HT1080 (cell line): ENCODE results near the gene UNC79. TPM values are rescaled to one million over a fixed set of nuclear protein-coding genes. Genes with fewer than 3 reads are reported as not detected.

ENCODE experiments used
- DNase-seq: peaks from one replicate; pipeline ENCODE4 v3.0.0-alpha.2; 2015; ENCODE audit warnings: low read depth
- total RNA-seq: library from RNA; depleted of rRNA; stranded (reverse); fragments of >200 nt; shearing (Covaris generic); gene quantifications from 2 replicates; pipeline ENCODE4 v1.2.3, GENCODE V29; 2014

The UNC79 gene
- total RNA-seq, 1 experiment from 2014 or later, result not detected

DNA sequence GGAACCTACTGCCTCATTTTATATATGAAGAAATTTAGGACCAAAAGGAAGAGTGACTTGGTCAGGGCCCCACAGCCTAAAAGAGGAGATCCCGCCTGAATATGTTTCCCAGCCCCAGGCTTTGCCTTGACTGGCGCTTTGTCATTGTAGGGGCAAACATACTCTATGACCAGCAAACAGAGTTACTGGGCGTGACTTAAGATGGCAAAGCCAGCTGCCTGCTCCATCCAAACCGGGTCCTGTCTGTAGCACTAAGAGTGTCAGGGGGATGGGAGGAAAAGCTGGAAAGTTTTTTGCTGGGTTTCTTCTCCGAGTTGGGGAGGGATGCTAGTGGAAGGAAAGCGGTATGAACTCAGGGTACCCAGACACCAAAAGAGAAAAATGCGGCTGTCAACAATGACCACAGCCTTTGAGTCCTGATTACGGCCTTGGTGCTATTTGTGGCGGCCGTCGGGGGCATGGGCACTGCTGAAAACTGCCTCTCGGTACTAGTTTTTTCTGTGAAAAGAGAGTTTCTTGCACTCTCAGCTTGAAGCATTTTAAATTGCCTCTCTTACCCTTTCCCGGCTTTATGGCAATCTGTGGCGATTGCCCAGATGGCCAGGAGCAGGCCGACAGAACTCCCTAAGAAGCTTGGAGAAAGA is 274.9 kb downstream of the UNC79 start:
- no peak for DNase-seq

DNA sequence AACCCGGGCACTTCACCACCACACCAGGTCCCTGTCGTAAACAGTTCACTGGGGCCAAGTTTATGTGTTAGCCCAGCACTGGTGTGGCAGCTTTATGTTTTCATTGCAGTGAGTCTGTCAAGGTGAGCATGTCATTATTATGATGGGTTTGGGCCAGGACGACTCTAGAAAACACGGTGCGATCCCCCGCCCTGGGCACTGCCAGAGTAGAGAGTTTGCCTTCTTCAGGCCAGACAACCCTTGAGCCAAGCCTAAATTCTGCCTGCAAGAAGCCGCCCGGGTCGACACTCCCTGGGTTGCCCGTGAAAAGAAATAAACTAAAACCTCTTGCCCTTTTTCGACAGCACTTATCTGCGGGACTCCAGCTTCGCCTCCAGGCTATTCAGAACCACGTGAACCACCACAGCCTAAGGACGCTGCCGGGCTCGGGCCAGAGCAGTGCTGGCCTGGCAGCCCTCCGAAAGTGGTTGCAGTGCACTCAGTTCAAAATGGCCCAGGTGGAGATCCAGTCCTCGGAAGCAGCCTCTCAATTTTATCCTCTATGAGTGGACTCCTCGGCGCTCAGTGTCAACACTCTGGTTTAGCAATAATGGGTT is 275.7 kb downstream of the UNC79 start:
- DNase-seq, result no peak

DNA sequence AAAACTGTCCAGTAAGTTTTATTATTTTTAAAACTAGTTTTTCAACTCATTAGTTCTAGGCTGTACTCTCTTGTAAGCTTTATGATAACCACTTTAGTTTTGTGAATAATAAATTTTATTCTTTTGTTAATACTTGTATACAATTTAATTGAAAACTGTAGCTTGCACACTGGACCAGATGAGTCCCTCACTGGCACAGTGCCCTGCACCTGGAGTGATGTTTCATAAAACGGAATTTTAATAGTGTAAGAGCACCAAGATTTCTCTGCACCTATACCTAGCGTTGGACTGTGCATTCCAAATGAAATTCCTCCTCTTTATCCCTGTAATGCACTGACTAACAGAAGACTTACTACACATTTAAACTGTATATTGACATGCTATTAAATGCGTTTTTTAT is 276.7 kb downstream of the UNC79 start:
- no peak for DNase-seq

DNA sequence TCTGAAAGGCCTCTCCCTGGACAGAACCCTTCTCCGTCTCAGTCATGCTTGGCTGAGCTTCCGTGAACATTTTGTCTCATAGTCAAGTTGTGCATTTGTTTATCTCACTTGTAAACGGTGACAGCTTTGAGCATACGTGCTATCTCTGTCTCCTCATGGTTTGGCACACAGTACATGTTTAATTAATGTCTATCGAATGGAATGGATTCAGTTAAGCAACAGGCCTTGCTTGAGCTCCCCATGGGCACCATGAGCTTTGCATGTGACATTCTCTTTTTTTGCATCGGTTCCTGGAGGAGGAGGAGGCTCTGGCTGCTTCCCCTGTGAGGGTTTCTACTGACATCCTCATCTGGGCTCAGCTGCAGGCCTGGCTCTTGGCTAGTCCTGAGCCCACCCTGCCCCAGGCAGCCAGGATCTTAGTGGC is 277.6 kb downstream of the UNC79 start:
- DNase-seq, result no peak

DNA sequence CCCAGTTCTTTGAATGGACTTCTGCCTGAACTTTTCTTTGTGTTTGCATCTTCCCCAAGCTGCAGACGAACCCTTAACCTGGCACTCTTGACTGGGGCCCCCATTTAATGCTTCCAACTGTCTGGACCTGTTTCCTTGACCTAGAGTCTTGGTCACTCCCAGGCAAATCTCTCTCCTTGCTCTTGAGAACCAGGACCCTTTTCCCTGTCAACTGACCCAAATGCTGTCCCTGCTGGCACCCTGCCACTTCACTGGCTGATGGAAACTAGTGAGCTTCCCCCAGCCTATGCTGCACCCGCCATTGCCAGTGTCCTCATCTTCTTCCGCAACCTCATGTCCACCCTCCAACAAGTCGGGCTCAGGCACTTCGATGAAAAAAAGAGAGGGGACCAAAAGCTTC is 278.1 kb downstream of the UNC79 start:
- DNase-seq, result no peak

DNA sequence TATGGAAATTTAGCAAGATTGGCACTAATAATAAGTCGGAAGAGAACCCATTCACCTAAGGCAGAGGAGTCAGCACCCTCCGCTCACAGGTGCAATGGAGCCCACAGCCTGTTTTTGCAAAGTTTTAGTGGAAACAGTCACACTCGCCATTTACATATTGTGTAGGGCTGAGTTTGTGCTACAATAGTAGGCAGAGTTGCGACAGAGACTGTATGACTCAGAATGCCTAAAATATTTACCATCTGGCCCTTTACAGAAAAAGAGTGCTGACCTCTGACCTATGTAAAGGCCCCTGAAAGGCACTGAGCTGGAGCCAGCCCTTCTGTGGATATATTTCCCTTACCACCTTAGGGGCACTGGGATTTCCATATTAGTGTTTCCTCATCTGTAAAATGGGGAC is 278.5 kb downstream of the UNC79 start:
- DNase-seq, result no peak

DNA sequence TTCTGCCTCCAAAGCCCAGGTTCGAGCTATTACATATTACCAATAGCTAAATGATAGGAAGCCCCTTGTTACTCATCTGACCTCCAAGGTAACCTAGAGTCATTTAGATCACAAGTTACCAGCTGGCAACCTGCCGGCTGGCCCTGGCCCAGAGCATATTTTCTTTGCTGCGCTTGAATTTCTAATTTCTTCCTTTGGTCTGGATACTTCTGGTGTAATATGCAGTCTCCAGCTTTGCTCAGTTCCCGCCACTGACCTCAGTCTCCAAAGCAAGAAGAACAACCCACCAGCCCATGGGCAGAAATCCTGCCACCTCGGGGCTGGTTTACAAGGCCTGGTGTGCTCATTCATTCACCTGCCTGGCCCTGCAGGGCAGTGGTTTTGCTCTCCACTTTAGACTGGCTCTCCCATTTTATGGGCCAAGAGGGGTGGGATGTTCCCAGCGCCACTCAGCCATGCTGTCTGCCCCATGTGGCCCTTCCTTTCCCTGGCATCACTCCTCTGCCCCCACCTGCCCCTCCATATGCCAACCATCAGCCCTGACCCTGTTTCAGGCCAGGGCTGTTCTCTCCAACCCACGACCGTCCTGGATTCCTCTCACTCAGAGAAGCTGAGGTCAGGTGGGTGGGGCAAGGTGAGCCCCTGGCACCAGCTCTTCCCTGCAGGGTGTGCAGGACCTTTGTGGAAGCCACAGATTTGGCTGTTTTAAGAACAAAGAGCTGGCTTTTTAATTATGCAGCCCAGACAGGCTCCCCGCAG is 281.5 kb downstream of the UNC79 start:
- no peak for DNase-seq

DNA sequence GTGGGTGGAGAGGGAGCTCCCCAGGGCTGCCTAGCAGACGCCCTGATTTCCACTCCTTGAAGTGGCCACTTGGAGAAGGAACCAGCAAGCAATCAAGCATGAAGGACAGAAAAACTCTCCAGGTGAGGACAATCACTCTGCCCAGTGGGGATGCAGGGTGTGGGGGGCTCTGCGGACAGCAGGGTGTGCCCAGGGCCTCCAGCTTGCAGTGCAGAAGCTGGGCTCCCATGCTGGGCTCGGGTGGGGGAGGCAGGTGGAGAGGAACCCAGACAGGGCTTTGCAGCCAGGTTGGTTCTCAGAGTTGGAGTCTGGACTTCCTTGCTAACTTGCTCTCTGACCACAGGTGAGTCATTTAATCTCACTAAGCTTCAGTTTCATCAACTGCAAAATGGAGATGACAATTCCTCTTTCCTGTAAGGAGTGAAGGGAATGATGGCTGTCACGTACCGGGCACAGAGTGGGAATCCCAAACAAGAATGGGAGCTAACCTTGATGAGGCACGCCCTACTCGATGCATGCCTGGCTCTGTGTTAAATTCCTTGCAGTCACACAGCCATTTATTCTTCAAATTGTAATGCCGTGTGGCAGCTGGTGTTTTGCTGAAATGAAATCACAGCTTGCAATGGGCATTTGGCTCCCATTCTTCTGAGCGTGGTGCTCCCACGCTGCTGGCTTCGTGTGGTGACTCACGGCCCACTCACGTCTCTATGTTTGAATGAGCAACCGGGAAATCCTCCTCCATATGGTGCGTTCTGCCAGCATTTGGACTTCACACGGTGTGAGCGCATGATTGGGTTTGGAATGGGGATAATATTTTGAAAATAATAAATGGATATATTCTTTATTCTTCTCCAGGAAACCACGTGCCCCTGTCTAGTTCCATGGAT is 282.3 kb downstream of the UNC79 start:
- no peak for DNase-seq

DNA sequence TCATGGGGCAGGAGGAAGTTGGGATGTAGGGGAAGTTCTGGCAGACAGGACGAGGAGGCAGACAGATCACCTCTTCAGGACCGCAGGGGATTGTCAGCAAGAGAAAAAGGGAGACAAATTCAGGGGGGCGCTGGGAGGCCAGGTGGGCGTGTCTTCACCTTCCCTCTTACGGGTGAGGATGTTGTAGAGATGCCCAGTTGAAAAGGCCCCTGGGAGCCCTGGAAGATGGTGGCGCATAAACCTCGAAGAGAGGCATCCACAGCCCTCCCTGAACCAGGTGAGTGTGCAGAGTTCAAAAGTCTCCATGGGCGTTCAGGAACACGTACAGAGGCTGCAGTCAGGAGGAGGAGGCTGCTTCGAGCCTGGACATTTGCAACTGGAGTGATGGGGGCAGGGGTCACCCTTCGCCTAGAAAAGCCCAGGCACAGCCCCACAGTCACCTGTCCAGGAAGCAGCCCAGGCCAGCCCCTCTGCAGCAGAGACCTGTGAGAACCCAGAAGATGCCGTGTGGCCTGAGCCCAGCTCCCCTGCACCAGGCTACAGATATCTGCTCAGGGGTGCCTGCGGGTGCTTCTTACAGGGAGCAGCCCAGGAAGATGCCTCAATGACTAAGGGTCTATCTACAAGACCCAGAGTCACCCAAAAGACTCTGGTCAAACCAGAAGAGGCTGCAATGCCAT is 283.1 kb downstream of the UNC79 start:
- DNase-seq, result no peak

DNA sequence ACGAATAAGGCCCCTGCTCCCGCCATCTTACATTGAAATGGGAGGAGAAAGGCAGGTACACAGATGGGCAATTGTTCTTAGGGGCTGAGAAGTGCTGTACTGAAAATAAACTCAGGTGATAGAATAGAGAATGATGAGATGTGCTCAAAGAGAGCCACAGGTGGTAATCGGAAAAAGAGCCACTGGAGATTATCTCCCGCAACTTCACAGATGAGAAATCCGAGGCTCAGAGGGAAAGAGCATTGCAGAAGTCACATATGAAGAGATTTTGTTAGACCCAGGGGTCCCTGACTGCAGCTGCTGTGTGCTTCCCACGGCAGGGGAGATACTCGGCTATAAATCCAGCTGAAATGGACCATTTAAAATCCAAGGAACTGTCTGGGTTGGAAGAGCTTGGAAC is 283.9 kb downstream of the UNC79 start:
- DNase-seq, result no peak

DNA sequence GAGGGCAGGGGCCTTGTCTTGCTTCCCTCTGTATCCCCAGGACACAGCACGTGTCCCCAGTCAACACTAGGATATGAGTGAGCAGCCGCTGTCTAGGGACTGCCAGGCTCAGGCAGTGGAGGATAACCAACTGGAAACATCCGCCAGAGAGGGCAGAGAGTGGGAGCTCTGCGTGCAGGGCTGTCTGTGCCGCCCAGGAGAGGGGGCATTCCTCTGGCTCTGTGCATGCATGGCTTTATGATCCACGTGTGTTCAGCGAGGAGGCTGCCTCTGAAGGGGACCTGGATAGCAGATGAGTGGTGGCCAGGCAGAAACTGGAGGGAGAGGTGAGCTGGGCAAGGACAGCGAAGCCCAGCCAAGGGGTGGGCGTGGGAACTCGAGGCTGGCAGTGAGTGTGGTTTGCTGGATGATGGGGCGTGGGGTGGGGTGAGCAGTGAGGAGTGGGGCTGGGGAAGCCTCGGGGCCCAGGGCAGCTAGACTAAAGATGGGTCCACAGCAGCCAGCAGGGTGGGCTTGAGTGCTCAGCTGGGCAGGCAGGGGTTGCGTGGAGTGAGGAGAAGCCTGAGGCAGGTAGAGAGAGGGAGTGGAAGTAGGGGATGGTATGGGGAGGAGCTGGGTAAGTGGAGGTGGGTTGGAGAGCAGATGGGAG is 284.7 kb downstream of the UNC79 start:
- DNase-seq, result no peak

DNA sequence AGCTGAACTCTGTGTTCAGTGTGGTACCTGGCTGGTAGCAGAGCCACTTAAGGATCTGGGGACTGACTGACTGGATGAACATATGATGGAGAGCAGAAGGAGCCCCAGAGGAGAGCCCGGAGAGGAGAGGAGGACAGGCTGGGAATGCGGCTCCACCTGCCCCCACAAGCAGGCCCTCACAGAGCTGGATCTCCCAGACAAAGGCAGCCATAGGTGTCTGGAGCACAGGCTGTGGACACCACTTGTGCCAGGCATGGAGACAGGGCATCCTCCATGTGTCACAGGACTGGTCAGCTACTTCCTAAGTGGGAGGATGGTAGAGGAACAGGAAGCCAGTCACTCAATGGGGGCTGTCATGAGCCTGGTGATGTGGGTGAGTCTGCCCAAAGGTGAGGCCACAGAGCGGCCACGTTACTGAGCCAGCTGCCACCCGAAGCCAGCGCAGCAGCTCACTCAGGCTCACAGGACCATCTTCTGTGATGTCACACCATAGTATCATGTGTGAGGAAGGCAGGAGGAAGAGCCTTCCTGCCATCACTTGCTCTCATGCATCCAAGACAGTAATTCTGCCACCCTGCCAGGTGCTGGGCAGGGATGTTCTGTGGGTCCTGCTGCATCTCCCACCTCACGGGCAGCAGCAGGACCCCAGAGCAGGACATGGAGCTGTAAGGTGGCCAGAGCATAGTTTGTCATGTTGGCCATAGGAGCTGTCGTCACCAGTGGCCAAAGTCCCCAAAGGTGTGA is 285.4 kb downstream of the UNC79 start:
- DNase-seq, result no peak

DNA sequence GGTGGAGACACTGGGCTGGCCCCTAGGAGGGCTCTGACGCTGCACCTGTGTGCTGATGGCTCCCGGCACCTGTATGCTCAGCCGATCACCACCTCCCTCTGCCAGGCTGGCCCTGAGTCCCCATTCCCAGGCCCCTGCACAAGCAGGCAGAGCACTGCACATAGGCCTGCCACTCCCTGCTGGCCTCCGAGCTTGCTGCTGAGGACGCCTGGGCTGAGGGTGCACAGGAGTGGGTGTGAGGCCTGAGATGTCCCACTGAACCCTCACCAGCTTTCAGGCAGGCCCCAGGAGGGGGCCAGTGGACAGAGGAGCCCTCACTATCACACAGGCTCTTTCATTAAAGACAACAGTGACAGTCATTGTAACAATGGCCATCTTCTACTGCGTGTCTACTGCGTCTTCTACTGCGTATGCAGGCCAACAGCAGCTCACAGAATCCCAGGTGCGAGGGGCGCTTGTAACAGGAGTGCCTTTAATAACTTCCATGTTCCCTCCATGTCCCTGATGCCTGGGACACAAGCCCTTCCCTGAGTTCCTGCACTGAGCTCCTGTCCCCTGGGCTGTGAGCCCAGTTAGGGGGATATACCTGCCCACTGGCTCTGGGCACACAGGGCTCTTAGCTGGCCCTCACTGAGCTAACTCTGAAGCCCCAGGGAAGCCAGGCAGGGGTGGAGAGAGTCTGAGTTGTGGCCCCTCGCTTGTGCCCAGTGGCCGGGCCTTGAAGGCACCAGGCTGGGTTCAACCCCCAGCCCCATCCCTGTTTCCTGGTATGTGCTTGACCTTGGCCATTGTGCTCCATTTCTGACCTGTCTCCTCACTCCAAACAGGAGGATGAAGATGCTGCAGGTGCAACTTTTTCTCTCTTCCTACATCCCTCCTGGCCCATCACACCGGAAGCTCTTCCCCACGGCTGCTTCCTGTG is 286.3 kb downstream of the UNC79 start:
- no peak for DNase-seq

DNA sequence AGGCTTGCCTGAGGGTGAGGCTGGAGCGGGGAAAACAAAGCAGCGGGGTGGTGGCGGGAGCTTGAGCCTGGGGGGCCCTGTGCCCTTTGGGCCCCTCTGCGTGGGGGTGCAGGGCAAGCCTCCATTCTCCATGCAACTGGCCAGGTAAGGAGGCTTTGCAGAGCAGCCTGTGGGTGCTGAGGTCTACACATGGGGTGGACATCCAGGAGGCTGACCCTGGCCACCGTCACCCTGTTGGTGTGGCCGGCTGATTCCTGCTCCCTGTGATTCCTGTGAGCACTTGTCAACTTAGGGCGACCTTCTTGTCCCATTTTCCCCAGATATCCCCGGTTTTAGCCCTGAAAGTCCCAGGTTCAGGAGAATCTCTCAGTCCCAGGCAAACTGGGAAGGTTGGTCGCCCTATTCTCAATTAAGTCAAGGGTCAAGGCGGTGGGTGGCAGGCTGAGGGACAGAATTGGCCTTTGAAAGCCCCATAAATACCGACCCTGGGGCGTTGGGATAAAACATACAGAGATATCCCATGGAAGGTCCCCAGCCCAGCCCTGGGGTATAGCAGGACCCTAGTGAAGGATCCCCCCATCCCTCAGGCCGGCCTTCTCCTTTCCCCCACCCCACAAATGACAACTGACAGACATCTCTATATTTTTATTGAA is 287.1 kb downstream of the UNC79 start:
- no peak for DNase-seq

DNA sequence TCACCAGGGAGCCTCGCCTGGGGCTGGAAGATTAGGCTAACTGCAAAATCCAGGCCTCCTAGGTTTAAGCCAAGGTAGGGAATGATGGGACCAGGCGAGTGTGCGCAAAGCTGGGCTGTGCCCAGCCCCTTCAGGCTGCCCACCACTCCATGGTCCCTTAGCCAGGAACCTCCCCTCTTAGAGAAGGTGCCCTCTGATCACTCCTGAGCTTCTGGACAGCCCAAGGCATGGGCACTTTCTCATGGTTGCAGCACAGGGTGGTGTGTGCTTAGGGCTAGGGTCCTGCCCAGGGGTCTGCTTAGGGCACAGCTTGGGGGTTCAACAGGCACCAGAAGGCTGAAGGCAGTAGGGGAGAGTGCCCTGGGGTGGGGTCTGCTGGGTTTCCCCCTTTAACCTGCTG is 288.5 kb downstream of the UNC79 start:
- DNase-seq, result no peak

DNA sequence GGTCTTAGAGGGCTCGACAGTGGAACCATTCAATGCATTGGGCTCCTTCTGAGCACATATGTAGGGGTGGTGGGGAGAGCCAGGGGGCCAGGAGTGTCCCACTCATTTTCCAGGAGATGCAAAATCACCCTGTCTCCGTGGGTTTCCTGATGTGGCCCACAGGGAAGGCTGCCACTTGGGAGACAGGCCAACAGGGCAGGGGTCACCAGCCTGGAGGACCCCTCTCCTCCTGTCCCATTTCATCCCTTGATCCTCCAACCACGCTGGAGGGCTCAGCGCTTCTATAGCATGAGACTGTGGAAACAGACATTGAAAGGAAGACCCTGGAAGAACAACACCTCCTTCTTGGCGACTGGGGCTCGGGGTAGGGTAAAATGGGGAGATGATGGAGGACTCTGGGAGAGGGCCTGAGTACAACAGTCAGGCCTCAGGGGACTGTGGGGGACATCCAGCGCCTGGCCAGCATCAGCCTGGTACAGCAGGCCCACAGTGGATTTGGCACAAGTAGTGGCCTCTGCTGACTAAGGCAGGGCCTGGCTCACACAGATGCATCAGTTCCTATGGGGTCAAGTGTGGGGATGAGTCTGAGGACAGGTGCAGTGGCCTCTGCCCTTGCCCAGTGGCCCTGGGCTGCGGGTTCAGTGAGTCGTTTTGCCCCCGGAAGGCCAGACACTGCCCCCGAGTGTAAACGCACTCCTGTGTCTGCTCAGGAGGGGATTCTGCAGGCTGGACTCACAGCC is 289.5 kb downstream of the UNC79 start:
- no peak for DNase-seq

DNA sequence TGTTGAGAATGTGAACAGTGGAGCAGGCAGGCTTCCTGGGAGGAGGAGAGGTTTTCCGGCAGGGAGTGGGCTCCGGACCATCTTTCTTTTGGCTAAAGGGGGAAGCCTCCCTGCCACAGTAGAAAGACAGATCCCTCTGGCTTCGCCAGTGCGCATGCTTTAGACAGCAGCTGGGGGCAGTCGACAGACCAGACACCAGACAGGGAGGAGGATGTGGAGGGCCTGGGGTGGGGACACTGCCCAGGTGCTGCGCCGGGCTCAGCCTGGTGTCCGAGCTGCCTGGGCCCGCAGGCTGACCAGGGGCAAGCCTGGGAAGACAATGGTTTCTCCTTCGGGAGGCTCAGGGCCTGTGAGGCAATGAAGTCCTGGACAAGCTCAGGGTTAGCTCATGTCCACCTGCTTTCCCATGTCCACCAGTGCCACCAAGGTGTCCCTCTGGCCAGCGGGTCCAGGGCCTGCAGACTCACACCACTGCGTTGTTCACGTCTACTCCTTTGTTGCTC is 290.3 kb downstream of the UNC79 start:
- DNase-seq, result no peak
